Measurements from ENCODE around the gene METTL3. TPM values are rescaled to one million over a fixed set of nuclear protein-coding genes. Genes with fewer than 3 reads are reported as not detected.

METTL3 gene
- total and polyA plus RNA-seq, 2 of the 13 experiments (the other 11 are each of a cell fraction or from before 2014, with no cell fraction given) = 123 to 130 TPM

GRCh38 chr14:21528381-21529348 lies 17.5 kb upstream of the METTL3 start (continued):
- peak; percentile 45; the same call in 1 of the 2 replicates for TF ChIP-seq SKIL (CRISPR knock-in tag; IDR thresholded peaks at IDR 0.05; ENCODE audit: borderline replicate concordance)
- TF ChIP-seq JARID2 (CRISPR knock-in tag; IDR thresholded peaks at IDR 0.05; ENCODE audit: insufficient replicate concordance) = no peak
- TF ChIP-seq RNF219 (CRISPR knock-in tag; IDR thresholded peaks at IDR 0.05) = no peak
- no peak for TF ChIP-seq ZNF670 (CRISPR knock-in tag; IDR thresholded peaks at IDR 0.05; ENCODE audit: borderline replicate concordance)
- TF ChIP-seq PRDM4 (CRISPR knock-in tag; IDR thresholded peaks at IDR 0.05; ENCODE audit: borderline replicate concordance) = no peak
- no peak for TF ChIP-seq ZNF235 (CRISPR knock-in tag; IDR thresholded peaks at IDR 0.05; ENCODE audit: borderline replicate concordance)
- TF ChIP-seq HDAC1 (CRISPR knock-in tag; IDR thresholded peaks at IDR 0.05) = peak; percentile 48; the same call in 1 of the 2 replicates
- TF ChIP-seq TARDBP (CRISPR knock-in tag; IDR thresholded peaks at IDR 0.05) = peak; percentile 90
- TF ChIP-seq CREB1 (IDR thresholded peaks at IDR 0.05) = no peak
- peak; percentile 83; the same call in 1 of the 2 replicates for TF ChIP-seq CREB1 (CRISPR knock-in tag; IDR thresholded peaks at IDR 0.05)
- peak; percentile 91; the same call in 1 of the 2 replicates for TF ChIP-seq THRA (CRISPR knock-in tag; IDR thresholded peaks at IDR 0.05; ENCODE audit: borderline replicate concordance)
- TF ChIP-seq ZNF333 (CRISPR knock-in tag; IDR thresholded peaks at IDR 0.05; ENCODE audit: borderline replicate concordance) = no peak
- no peak for TF ChIP-seq ARNTL (CRISPR knock-in tag; IDR thresholded peaks at IDR 0.05)
- no peak for TF ChIP-seq ZHX1 (CRISPR knock-in tag; IDR thresholded peaks at IDR 0.05; ENCODE audit: low read depth)
- TF ChIP-seq GABPB1 (CRISPR knock-in tag; IDR thresholded peaks at IDR 0.05) = peak; percentile 20; the same call in 1 of the 2 replicates
- no peak for TF ChIP-seq ZNF607 (CRISPR knock-in tag; IDR thresholded peaks at IDR 0.05; ENCODE audit: borderline replicate concordance)
